ENCODE data around the gene RANBP9. TPM values are rescaled to one million over a fixed set of nuclear protein-coding genes. Genes with fewer than 3 reads are reported as not detected.

The RANBP9 gene
- 31.8 and 33.6 TPM in 2 replicates for total RNA-seq (2014; rRNA removed; shearing (Covaris generic))
- 11.9 and 12.1 TPM in 2 replicates for polyA plus RNA-seq (2016; fragmentation: Nextera tagmentation; extraction: Ambion mirVana)
- long read RNA-seq, partial matches to known transcripts, result 0 of 2 reads
- long read RNA-seq, other reads (novel, unspliced or antisense), result 1 of 2 reads

GRCh38 chr6:13711733-13712598, at the start of gene RANBP9:
Gene RANBP9 (minus strand): TSS chr6:13711835. CDS start chr6:13711505, 330 bp downstream.
- Mint-ChIP-seq H3K9me3 (peaks cover 13% of the 10 kb centered on the region), H3K4me1 (peaks cover 30% of the 10 kb centered on the region), H3K27ac (peak within 1 kb of the TSS; percentile 84), H3K36me3 (ENCODE audit: low read depth) (peaks cover 13% of the 10 kb centered on the region), H3K4me3 (peak within 1 kb of the TSS; percentile 91), H3K27me3 (ENCODE audit: insufficient read depth, low read depth, poor library complexity) (no peaks in the 10 kb centered on the region)
- ATAC-seq, result peak; percentile 88
- Histone ChIP-seq H3F3A (replicated peaks; ENCODE audit: low read depth) (no peaks in the 10 kb centered on the region), H3K27ac (ENCODE audit: low read depth) (peak within 1 kb of the TSS; percentile 84), H3K4me1 (ENCODE audit: insufficient read depth) (peaks cover 22% of the 10 kb centered on the region), H3K4me2 (peak within 1 kb of the TSS; percentile 85), H2AFZ (peak within 1 kb of the TSS; percentile 79), H3K27me3 (ENCODE audit: insufficient read depth) (no peaks in the 10 kb centered on the region), H4K20me1 (replicated peaks; ENCODE audit: insufficient read depth) (peaks cover 13% of the 10 kb centered on the region), H3K79me2 (replicated peaks; ENCODE audit: insufficient read depth) (peaks cover 39% of the 10 kb centered on the region), H3K36me3 (ENCODE audit: insufficient read depth) (no peaks in the 10 kb centered on the region; the same call in 1 of the 2 replicates), H3K9me2 (ENCODE audit: insufficient read depth) (0 out of 2 replicates have a peak, but pooled peaks cover 4% of the 10 kb centered on the region), H3K4me3 (peak within 1 kb of the TSS; percentile 89)
- TF ChIP-seq EZH2 (IDR thresholded peaks at IDR 0.05; ENCODE audit: low read depth, unreplicated experiment) (no peak), ZNF331 (CRISPR knock-in tag; IDR thresholded peaks at IDR 0.05; ENCODE audit: low read depth) (no peak), POLR2AphosphoS5 (IDR thresholded peaks at IDR 0.05; ENCODE audit: low read depth) (peak; percentile 51), CREB1 (CRISPR knock-in tag; IDR thresholded peaks at IDR 0.05; ENCODE audit: low read depth) (peak; percentile 69)
- peak; percentile 93 for DNase-seq (ENCODE audit: low spot score)

DNA sequence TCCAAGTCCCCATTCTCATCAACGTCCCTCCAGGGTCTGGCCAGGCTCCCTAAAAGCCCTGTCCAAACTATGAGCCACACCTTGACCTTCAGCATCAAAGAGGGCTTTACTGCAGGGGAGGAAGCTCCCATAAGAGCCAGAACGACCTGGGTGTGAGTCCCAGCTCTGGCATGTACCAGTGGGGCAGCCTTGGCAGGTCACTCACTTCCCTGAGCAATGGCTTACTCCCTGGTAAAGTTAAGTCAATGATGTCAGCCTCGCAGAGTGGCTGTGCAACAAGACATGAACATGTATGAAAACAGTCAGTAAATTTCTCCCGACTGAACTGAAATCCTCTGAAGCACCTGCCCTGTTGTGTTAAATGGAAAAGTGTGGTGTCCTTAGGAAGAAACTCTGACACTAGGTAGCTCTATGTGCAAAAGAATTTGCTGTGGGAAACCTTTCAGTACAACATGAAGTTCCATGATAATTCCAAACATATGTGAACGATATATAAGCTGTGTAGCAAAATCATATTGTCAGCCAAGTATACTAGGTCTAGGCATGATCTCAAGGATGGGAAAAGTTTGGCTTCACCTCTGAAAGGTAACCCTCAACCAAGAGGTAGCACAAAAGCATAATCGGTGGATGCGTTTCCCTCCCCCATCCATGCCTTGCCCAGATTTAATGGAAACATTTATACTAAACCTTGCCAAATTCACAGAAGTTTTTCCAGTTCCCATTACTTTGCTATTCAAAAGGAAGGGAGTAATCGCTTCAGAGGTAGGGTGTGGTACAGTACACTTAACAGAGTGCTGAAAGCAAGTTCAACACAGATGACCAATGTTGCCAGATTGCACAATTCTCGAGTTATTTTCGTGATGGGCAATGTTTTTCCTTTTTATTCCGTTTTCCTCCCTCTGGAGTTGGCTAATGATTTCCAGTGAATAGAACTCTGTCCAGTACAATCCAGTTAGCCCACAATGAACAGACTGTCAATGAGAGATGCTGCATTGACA, 49.0 kb upstream of the RANBP9 start:
- no peak overlapping the region for H3K4me2 ChIP-seq
- Mint-ChIP-seq H3K27ac (no peak overlapping the region), H3K27me3 (ENCODE audit: insufficient read depth, low read depth, poor library complexity) (peaks cover 8% of the 10 kb centered on the region), H3K4me1 (peaks cover 3% of the 10 kb centered on the region; the same call in 1 of the 3 replicates), H3K9me3 (no peaks in the 10 kb centered on the region), H3K4me3 (no peak overlapping the region), H3K36me3 (ENCODE audit: low read depth) (no peaks in the 10 kb centered on the region; the same call in 2 of the 3 replicates)
- H3K79me2 ChIP-seq (replicated peaks; ENCODE audit: insufficient read depth), result no peaks in the 10 kb centered on the region
- H3K27ac ChIP-seq (ENCODE audit: low read depth), result no peak overlapping the region
- no peaks in the 10 kb centered on the region for H3K27me3 ChIP-seq (ENCODE audit: insufficient read depth)
- H3K4me1 ChIP-seq (ENCODE audit: insufficient read depth), result no peaks in the 10 kb centered on the region
- no peaks in the 10 kb centered on the region for H3K36me3 ChIP-seq (ENCODE audit: insufficient read depth)
- no peaks in the 10 kb centered on the region for H3K9me2 ChIP-seq (ENCODE audit: insufficient read depth)
- H3K4me3 ChIP-seq, result no peak overlapping the region
- H2AFZ ChIP-seq, result no peak overlapping the region
- ATAC-seq (no peak), DNase-seq (ENCODE audit: low spot score) (no peak)
- no peaks in the 10 kb centered on the region for H4K20me1 ChIP-seq (replicated peaks; ENCODE audit: insufficient read depth)
- H3F3A ChIP-seq (replicated peaks; ENCODE audit: low read depth), result 0 out of 2 replicates have a peak, but pooled peaks cover under 1% of the 10 kb centered on the region
- no peak for TF ChIP-seq JUNB (IDR thresholded peaks at IDR 0.05; ENCODE audit: unreplicated experiment)

DNA sequence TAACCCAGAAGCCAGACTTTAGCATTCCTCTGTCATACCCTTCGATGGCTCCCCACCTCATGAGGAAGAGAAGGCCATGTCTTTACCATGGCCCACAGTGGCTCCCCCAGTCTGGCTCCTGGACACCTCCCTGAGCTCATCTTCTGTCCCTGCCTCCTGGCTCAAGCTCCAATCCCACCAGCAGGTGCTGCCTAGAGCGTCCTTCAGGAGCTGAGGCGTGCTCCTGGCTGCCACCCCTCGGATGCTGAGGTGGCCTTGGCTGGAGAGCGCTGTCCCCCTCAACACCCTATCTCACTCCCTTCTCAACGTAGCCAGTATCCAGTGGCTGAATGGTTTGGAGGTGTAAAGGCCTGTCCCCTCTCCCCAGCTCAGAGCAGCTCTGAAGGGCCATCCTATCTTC, 47.4 kb upstream of the RANBP9 start:
- Mint-ChIP-seq H3K4me1 (peaks cover 3% of the 10 kb centered on the region; the same call in 1 of the 3 replicates), H3K9me3 (no peaks in the 10 kb centered on the region), H3K27me3 (ENCODE audit: insufficient read depth, low read depth, poor library complexity) (peaks cover 8% of the 10 kb centered on the region), H3K36me3 (ENCODE audit: low read depth) (no peaks in the 10 kb centered on the region; the same call in 2 of the 3 replicates), H3K4me3 (no peak overlapping the region), H3K27ac (no peak overlapping the region)
- Histone ChIP-seq H4K20me1 (replicated peaks; ENCODE audit: insufficient read depth) (no peaks in the 10 kb centered on the region), H3K4me1 (ENCODE audit: insufficient read depth) (no peaks in the 10 kb centered on the region), H3K4me2 (no peak overlapping the region), H3K36me3 (ENCODE audit: insufficient read depth) (no peaks in the 10 kb centered on the region), H3F3A (replicated peaks; ENCODE audit: low read depth) (no peaks in the 10 kb centered on the region), H3K4me3 (no peak overlapping the region), H3K9me2 (ENCODE audit: insufficient read depth) (no peaks in the 10 kb centered on the region), H2AFZ (no peak overlapping the region), H3K27me3 (ENCODE audit: insufficient read depth) (no peaks in the 10 kb centered on the region), H3K79me2 (replicated peaks; ENCODE audit: insufficient read depth) (no peaks in the 10 kb centered on the region), H3K27ac (ENCODE audit: low read depth) (no peak overlapping the region)
- DNase-seq (ENCODE audit: low spot score), result no peak
- no peak for TF ChIP-seq CREB1 (CRISPR knock-in tag; IDR thresholded peaks at IDR 0.05; ENCODE audit: low read depth)
- TF ChIP-seq, protein P1, sequence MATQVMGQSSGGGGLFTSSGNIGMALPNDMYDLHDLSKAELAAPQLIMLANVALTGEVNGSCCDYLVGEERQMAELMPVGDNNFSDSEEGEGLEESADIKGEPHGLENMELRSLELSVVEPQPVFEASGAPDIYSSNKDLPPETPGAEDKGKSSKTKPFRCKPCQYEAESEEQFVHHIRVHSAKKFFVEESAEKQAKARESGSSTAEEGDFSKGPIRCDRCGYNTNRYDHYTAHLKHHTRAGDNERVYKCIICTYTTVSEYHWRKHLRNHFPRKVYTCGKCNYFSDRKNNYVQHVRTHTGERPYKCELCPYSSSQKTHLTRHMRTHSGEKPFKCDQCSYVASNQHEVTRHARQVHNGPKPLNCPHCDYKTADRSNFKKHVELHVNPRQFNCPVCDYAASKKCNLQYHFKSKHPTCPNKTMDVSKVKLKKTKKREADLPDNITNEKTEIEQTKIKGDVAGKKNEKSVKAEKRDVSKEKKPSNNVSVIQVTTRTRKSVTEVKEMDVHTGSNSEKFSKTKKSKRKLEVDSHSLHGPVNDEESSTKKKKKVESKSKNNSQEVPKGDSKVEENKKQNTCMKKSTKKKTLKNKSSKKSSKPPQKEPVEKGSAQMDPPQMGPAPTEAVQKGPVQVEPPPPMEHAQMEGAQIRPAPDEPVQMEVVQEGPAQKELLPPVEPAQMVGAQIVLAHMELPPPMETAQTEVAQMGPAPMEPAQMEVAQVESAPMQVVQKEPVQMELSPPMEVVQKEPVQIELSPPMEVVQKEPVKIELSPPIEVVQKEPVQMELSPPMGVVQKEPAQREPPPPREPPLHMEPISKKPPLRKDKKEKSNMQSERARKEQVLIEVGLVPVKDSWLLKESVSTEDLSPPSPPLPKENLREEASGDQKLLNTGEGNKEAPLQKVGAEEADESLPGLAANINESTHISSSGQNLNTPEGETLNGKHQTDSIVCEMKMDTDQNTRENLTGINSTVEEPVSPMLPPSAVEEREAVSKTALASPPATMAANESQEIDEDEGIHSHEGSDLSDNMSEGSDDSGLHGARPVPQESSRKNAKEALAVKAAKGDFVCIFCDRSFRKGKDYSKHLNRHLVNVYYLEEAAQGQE (IDR thresholded peaks at IDR 0.05; ENCODE audit: unreplicated experiment), result no peak
- no peak for ATAC-seq
